K562 (cell line): Measurements from ENCODE around the gene ZNF837. TPM values are rescaled to one million over a fixed set of nuclear protein-coding genes. Genes with fewer than 3 reads are reported as not detected.

Experiments
- ELF4 ChIP-seq: fragments of 450-650 bp; formaldehyde crosslinking; IDR thresholded peaks from 2 replicates; pipeline ENCODE4 v1.4.0; 2022; ENCODE audit warnings: missing genetic modification characterization
- HNRNPL ChIP-seq: fragments of 200-400 bp; formaldehyde crosslinking; IDR thresholded peaks from 2 replicates; pipeline ENCODE4 v1.6.1; 2017; ENCODE audit warnings: low read depth, mild to moderate bottlenecking, low read length
- PCBP1 ChIP-seq: fragments of 200-400 bp; formaldehyde crosslinking; IDR thresholded peaks from 2 replicates; pipeline ENCODE4 v1.6.1; 2018; ENCODE audit warnings: mild to moderate bottlenecking, low read depth, low read length; ENCODE audit not compliant: poor library complexity, severe bottlenecking
- PML ChIP-seq: IDR thresholded peaks from 2 replicates; pipeline ENCODE4 v1.6.1; 2012; ENCODE audit warnings: low read length, inconsistent platforms
- POLR2AphosphoS2 ChIP-seq: IDR thresholded peaks from 2 replicates; pipeline ENCODE4 v1.6.1; 2012; ENCODE audit warnings: low read length, improper control_type of control experiment
- POU5F1 ChIP-seq: fragments of 150-350 bp; IDR thresholded peaks from 2 replicates; pipeline ENCODE4 v1.6.1; 2014; ENCODE audit warnings: borderline replicate concordance, low read length, low read depth, mild to moderate bottlenecking; ENCODE audit not compliant: partially characterized antibody
- PRPF4 ChIP-seq: fragments of 200-400 bp; formaldehyde crosslinking; IDR thresholded peaks from one replicate; pipeline ENCODE4 v1.6.1; 2017; ENCODE audit warnings: low read length, low read depth, mild to moderate bottlenecking; ENCODE audit not compliant: insufficient read depth, poor library complexity, severe bottlenecking
- PTTG1 ChIP-seq: fragments of 450-650 bp; IDR thresholded peaks from 2 replicates; pipeline ENCODE4 v1.6.1; 2016; ENCODE audit warnings: low read depth, mild to moderate bottlenecking, missing genetic modification characterization, missing compliant biosample characterization
- RBM15 ChIP-seq: fragments of 200-400 bp; formaldehyde crosslinking; IDR thresholded peaks from 2 replicates; pipeline ENCODE4 v1.6.1; 2018; ENCODE audit warnings: mild to moderate bottlenecking, low read length, moderate library complexity; ENCODE audit not compliant: insufficient read depth
- RBM34 ChIP-seq: fragments of 200-400 bp; formaldehyde crosslinking; IDR thresholded peaks from 2 replicates; pipeline ENCODE4 v1.6.1; 2018; ENCODE audit warnings: low read length, borderline replicate concordance; ENCODE audit not compliant: insufficient read depth
- TBL1XR1 ChIP-seq, 2 experiments: IDR thresholded peaks; 2 replicates each; pipeline ENCODE4 v1.6.1; 2012; ENCODE audit warnings: improper control_type of control experiment in 2 of 2, low read length in 2 of 2, mild to moderate bottlenecking in 1 of 2
- TEAD1 ChIP-seq, 2 experiments: fragments of 450-650 bp in 1 of 2; sonication (generic) in 1 of 2; formaldehyde crosslinking; IDR thresholded peaks; 2 replicates each; pipeline versions ENCODE4 v1.4.0 to v1.8.0; 2020 to 2022; ENCODE audit warnings: mild to moderate bottlenecking in 2 of 2, missing genetic modification reagents in 1 of 2
- TFAM ChIP-seq: fragments of 250-450 bp; sonication (Bioruptor Pico); conservative IDR thresholded peaks from 2 replicates; pipeline ENCODE4 v1.5.0; 2021; ENCODE audit warnings: mild to moderate bottlenecking, moderate library complexity
- polyA plus RNA-seq, 8 experiments: library from polyadenylated mRNA; depleted of rRNA in 4 of 8; stranded (reverse) in 5 of 8; unstranded in 3 of 8; fragments of >200 nt; fragmentation: Nextera tagmentation in 2 of 8; fragmentation: Illumina TruSeq in 1 of 8; extraction: Ambion mirVana in 2 of 8; extraction: Trizol in 1 of 8; gene quantifications; 2 replicates each; pipeline versions ENCODE4 v1.2.1 to v1.2.3, GENCODE V29; 2011 to 2014; ENCODE audit warnings: inconsistent platforms in 1 of 8, missing spikeins in 1 of 8
- total RNA-seq, 7 experiments: library from RNA; depleted of rRNA in 6 of 7; stranded (reverse); fragments of >200 nt in 6 of 7; fragmentation: Illumina TruSeq in 2 of 7; extraction: Trizol in 2 of 7; gene quantifications; 2 replicates each; pipeline versions ENCODE4 v1.2.1 to v1.2.3, GENCODE V29; 2011 to 2021; ENCODE audit warnings: low replicate concordance in 1 of 7
- TF ChIP-seq, protein P1 (sequence below): sonication (generic); formaldehyde crosslinking; IDR thresholded peaks from 2 replicates; pipeline ENCODE4 v1.8.0; 2022; ENCODE audit warnings: mild to moderate bottlenecking, missing genetic modification reagents
- TF ChIP-seq, protein P2 (sequence below): sonication (generic); IDR thresholded peaks from 2 replicates; pipeline ENCODE4 v1.6.1; 2016
- TF ChIP-seq, protein P3 (sequence below): sonication (generic); formaldehyde crosslinking; IDR thresholded peaks from 2 replicates; pipeline ENCODE4 v1.9.0; 2022; ENCODE audit warnings: mild to moderate bottlenecking, missing genetic modification reagents
- TF ChIP-seq, protein P4 (sequence below): sonication (generic); formaldehyde crosslinking; IDR thresholded peaks from 2 replicates; pipeline ENCODE4 v1.8.0; 2022; ENCODE audit warnings: mild to moderate bottlenecking, missing genetic modification reagents
- TF ChIP-seq, protein P5 (sequence below): fragments of 250-450 bp; sonication (Bioruptor Pico); IDR thresholded peaks from 2 replicates; pipeline ENCODE4 v1.4.0; 2020; ENCODE audit warnings: mild to moderate bottlenecking, moderate library complexity, borderline replicate concordance

Gene ZNF837
- total and polyA plus RNA-seq, 9 of the 15 experiments (the other 6 are each of a cell fraction or from before 2014, with no cell fraction given) = 0.11 to 2.1 (median 0.57) TPM; not detected in 4

DNA sequence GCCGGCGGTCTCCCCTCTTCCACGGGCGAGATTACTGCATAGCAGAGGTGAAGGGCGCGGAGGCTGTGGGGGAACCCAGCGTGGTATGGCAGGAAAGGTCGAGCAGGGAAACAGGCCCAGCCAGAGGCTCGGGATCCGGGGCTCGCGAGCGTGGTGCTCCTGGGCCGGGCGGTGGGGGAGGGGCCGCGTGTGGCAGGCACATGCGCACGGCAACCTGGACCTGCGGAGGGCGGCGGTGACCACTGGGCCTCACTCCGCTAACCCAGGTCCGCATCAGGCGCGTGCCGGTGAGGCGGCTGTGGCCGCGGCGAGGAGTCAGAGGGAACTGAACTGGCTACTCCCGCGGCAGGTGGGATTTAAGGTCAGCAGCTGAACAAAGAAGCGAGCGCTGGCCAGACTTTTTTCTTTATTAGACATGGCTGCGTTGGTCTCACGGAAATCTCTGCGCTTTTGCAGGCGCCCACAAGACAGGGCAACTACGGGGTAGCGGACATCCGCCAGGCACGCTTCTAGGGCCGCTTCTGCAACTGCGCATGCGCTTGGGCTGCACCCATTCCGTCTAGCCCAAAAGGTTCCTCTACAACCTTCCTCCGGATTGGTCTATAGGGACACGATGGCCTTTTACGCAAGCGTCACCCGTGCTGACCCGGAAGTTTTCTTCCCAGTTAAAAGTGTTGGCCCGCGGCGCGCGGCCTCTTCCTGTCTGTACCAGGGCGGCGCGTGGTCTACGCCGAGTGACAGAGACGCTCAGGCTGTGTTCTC is 5.9 kb upstream of the ZNF837 start, which contains the start of gene RPS5 (continued):
- no peak for TF ChIP-seq PTTG1 (tag)
- no peak for TF ChIP-seq RBM34
- TF ChIP-seq POLR2AphosphoS2 = peak; percentile 77; the same call in 1 of the 2 replicates
- TF ChIP-seq, protein P1, sequence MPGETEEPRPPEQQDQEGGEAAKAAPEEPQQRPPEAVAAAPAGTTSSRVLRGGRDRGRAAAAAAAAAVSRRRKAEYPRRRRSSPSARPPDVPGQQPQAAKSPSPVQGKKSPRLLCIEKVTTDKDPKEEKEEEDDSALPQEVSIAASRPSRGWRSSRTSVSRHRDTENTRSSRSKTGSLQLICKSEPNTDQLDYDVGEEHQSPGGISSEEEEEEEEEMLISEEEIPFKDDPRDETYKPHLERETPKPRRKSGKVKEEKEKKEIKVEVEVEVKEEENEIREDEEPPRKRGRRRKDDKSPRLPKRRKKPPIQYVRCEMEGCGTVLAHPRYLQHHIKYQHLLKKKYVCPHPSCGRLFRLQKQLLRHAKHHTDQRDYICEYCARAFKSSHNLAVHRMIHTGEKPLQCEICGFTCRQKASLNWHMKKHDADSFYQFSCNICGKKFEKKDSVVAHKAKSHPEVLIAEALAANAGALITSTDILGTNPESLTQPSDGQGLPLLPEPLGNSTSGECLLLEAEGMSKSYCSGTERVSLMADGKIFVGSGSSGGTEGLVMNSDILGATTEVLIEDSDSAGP (CRISPR knock-in tag) = no peak
- TF ChIP-seq, protein P2, sequence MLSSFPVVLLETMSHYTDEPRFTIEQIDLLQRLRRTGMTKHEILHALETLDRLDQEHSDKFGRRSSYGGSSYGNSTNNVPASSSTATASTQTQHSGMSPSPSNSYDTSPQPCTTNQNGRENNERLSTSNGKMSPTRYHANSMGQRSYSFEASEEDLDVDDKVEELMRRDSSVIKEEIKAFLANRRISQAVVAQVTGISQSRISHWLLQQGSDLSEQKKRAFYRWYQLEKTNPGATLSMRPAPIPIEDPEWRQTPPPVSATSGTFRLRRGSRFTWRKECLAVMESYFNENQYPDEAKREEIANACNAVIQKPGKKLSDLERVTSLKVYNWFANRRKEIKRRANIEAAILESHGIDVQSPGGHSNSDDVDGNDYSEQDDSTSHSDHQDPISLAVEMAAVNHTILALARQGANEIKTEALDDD = no peak
- TF ChIP-seq, protein P3, sequence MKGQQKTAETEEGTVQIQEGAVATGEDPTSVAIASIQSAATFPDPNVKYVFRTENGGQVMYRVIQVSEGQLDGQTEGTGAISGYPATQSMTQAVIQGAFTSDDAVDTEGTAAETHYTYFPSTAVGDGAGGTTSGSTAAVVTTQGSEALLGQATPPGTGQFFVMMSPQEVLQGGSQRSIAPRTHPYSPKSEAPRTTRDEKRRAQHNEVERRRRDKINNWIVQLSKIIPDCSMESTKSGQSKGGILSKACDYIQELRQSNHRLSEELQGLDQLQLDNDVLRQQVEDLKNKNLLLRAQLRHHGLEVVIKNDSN (CRISPR knock-in tag) = peak; percentile 77
- peak; percentile 53 for TF ChIP-seq PCBP1
- TF ChIP-seq TBL1XR1 (IDR thresholded peaks at IDR 0.05; ENCODE audit: low read length in 2 of 2) = peak in 1 of 2 experiments; percentile 45; a peak in 3 of 4 replicates
- TF ChIP-seq TEAD1 (CRISPR knock-in tag; IDR thresholded peaks at IDR 0.05) = peak in 1 of 2 experiments; percentile 65; a peak in 1 of 4 replicates
- TF ChIP-seq RBM15 = no peak
- no peak for TF ChIP-seq TFAM (CRISPR knock-in tag)
- TF ChIP-seq, protein P4, sequence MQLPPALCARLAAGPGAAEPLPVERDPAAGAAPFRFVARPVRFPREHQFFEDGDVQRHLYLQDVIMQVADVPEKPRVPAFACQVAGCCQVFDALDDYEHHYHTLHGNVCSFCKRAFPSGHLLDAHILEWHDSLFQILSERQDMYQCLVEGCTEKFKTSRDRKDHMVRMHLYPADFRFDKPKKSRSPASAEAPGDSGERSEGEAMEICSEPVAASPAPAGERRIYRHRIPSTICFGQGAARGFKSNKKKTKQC (CRISPR knock-in tag) = peak; percentile 91
- peak; percentile 61 for TF ChIP-seq PML
- TF ChIP-seq HNRNPL = peak; percentile 71; the same call in 1 of the 2 replicates
- no peak for TF ChIP-seq ELF4
- peak; percentile 23 for TF ChIP-seq PRPF4
- TF ChIP-seq, protein P5, sequence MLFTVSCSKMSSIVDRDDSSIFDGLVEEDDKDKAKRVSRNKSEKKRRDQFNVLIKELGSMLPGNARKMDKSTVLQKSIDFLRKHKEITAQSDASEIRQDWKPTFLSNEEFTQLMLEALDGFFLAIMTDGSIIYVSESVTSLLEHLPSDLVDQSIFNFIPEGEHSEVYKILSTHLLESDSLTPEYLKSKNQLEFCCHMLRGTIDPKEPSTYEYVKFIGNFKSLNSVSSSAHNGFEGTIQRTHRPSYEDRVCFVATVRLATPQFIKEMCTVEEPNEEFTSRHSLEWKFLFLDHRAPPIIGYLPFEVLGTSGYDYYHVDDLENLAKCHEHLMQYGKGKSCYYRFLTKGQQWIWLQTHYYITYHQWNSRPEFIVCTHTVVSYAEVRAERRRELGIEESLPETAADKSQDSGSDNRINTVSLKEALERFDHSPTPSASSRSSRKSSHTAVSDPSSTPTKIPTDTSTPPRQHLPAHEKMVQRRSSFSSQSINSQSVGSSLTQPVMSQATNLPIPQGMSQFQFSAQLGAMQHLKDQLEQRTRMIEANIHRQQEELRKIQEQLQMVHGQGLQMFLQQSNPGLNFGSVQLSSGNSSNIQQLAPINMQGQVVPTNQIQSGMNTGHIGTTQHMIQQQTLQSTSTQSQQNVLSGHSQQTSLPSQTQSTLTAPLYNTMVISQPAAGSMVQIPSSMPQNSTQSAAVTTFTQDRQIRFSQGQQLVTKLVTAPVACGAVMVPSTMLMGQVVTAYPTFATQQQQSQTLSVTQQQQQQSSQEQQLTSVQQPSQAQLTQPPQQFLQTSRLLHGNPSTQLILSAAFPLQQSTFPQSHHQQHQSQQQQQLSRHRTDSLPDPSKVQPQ (CRISPR knock-in tag) = no peak
- TF ChIP-seq POU5F1 = peak; percentile 10
